Stimulated activated CD4-positive, alpha-beta T cell treated with anti-CD3 and anti-CD28 coated beads, Interleukin-4, amount 100 ng/mL, for 24 hours (primary cell): ENCODE data around the gene CBFA2T2.
A peak's percentile ranks its signal among the peaks of the same experiment; 100 is the strongest.
"Not testable (repeated sequence)": the region's sequence is repeated elsewhere in the genome, so short reads cannot be mapped to it uniquely, and the experiment has no call there.

Experiments
- DNase-seq: peaks from one replicate; pipeline ENCODE4 v3.0.0-alpha.2; 2020

Gene CBFA2T2

GRCh38 chr20:33490023-33490933 lies at the start of gene CBFA2T2:
Gene CBFA2T2 (plus strand): TSS chr20:33490096. CDS start chr20:33490268, 172 bp downstream.
- no peak for DNase-seq

DNA sequence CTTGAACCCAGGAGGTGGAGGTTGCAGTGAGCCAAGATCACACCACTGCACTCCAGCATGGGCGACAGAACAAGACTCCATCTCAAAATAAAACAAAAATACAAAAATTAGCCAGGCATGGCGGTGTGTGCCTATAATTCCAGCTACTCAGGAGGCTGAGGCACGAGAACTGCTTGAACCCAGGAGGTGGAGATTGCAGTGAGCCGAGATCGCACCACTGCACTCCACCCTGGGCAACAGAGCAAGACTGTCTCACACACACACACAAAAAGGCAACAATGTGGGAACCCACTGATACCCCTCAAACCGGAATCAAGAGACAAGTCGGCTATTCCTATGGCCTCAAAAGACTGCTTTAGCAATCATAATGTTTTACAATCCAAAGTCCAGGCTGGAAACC lies 49.3 kb upstream of the CBFA2T2 start:
- DNase-seq: not testable (repeated sequence)

- no peak for DNase-seq
Measured at GRCh38 chr20:33441142-33441955, 48.5 kb upstream of the CBFA2T2 start.

GRCh38 chr20:33442136-33443005 lies 47.5 kb upstream of the CBFA2T2 start:
- no peak for DNase-seq

GRCh38 chr20:33443006-33443511 lies 46.8 kb upstream of the CBFA2T2 start:
- DNase-seq: peak; percentile 12

- DNase-seq: peak; percentile 88
Measured at GRCh38 chr20:33443512-33444239, 46.2 kb upstream of the CBFA2T2 start, which contains the start of gene SNTA1. Gene SNTA1 (minus strand): TSS chr20:33443763. CDS start chr20:33443620, 143 bp downstream.

- DNase-seq: peak; percentile 19
Measured at GRCh38 chr20:33444797-33445560, 44.9 kb upstream of the CBFA2T2 start.

GRCh38 chr20:33445881-33446625 lies 43.8 kb upstream of the CBFA2T2 start:
- no peak for DNase-seq

DNA sequence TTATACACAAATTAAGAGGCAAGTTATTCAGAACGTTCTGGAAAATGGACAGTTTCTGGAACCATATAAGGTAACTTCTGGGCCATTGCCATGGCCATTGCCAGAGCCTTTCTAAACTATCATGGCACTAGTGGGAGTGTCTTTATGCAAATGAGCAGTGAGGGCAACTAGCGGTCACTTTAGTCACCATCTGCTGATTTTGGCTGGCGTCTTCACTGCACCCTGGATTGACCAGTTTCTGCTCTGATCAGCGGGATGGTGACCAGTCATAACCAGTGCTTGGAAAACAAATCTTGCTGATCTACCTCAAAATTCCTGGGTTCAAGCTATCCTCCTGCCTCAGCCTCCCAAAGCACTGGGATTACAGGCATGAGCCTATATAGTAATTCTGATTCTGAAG lies 39.0 kb upstream of the CBFA2T2 start:
- no peak for DNase-seq

DNA sequence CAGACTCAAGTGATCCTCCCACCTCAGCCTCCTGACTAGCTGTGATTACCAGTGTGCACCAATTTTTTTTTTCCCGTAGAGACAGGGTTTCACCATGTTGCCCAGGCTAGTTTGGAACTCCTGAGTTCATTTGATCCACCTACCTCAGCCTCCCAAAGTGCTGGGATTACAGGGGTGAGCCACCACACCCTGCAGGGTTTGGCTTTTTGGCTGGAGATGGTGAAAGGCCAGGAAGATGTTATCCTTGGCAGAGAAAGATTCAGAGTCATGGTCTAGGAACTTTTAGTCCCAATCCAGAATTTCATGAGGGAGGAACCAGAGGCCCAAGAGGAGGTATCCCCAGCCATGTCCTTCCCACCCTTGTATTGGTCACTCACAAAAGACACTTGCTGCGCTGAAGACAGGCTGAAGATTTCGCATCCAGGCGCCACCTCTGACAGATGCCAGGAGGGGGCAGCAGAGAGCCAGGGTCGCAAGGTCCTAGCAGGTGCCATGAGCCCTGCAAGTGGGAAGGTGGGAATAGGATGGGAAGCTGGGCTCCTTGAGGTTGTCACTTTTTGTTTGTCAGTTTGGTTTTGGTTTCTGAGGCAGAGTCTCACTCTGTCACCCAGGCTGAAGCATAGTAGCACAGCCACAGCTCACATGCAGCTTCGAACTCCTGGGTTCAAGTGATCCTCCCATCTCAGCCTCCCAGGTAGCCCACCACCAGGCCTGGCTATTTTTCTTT lies 32.8 kb upstream of the CBFA2T2 start:
- peak; percentile 86 for DNase-seq

DNA sequence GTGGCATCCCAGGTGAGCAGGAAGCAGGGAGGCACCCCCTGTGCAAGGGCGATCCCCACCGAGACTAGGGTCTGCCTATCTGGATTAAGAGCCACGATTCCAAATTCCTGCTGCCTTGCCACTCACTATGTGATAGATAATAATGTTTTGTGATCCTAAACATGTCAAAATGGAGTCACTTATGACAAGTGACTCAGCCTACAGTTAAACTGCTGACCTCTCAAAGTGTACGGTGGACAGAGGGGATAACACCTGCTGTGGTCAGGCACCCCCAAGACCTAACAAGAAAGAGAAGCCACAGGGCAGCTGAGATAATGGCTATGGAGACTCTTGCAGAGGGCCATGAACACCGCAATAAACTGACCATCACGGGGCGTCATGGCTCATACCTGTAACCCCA lies 30.3 kb upstream of the CBFA2T2 start:
- DNase-seq: no peak

DNA sequence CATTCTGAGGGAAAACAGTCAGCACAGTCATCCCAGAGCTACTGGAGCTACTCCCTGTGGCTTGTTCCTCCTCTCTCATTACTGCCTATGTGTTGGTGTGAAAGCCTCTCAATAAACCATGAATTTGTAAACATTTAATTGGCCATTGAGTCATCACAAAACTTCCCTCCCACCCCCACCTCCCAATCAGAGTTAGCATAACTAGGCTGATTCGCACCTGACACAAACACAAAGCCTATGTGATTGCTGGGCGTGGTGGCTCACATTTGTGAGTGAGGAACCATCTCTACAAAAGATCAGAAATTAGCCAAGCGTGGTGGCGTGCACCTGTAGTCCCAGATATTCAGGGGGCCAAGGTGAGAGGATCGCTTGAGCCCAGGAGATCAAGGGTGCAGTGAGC lies 29.2 kb upstream of the CBFA2T2 start:
- no peak for DNase-seq

GRCh38 chr20:33463332-33464101 lies 26.4 kb upstream of the CBFA2T2 start:
- DNase-seq: no peak

- not testable (repeated sequence) for DNase-seq
Measured at GRCh38 chr20:33464759-33465158, 25.1 kb upstream of the CBFA2T2 start.

DNA sequence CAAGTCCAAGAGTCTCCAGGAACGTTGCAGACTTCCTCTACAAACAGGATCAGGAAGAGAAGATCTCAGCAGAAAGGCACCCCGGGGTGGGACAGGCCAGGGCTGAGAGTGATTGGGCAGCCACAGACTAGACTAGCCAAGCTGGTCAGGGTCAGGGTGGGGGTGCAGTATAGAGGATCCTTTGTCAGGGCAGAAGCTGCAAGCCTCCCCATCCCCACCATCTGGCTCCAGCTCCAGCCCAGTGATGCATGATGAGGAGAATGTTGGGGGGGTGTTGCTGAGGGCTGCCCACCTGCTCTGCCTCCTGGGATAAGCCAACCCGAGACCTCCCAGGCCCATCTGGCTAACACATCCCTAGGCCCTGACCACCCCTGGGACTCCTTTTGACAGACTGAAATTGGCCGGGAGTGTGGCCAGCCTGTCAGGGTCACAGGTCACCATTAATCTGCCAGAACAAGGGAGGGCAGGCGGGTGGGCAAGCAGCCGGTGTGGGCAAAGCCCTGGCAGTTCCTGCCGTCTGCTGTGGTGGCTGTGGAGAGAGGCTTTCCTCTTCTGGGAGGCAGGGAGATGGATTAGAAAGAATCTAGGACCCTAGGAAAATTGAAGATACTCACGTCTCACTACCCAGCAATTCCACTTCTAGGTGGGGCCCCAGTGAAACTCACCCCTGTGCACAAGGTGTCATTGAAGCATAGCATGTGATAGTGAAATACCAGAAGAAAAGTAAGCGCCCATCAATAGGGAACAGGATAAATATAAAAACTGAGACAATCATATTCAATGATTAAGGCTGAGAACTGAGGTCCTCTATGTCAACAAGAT lies 24.2 kb upstream of the CBFA2T2 start:
- no peak for DNase-seq

DNA sequence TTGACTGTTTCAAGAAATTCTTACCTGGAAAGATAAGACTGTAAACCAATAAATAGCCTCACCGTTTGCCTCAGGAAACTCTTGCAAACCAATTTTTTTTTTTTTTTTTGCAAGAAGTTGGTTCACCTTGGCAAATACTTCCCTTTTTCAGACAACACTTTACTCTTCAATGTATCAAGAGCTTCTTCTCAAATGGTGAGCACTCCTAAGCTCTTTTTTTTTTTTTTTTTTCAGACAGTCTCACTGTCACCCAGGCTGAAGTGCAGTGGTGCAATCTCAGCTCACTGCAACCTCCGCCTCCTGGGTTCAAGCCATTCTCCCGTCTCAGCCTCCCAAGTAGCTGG lies 23.6 kb upstream of the CBFA2T2 start:
- no peak for DNase-seq

GRCh38 chr20:33470457-33470856 lies 19.4 kb upstream of the CBFA2T2 start:
- no peak for DNase-seq

DNA sequence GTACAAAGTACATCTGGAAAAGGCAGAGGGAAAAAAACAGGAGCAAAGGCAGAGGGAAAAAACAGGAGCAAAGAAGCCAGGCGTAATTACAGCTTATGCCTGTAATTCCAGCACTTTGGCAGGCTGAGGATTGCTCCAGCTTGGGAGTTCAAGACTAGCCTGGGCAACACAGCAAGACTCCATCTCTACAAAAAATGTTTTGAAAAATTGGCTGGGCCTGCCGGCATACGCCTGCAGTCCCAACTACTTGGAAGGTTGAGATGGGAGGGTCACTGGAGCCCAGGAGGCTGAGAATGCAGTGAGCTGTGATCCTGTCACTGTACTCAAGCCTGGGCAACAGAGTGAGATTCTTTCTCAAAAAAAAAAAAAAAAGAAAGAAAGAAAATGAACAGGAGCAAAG lies 19.0 kb upstream of the CBFA2T2 start:
- DNase-seq: no peak
